ENCODE results near the gene DCAF17.

Gene DCAF17

GRCh38 chr2:171431677-171432167 is 2.3 kb upstream of the DCAF17 start:
- no peaks in the 10 kb centered on the region for H3K9me3 ChIP-seq (ENCODE audit: control insufficient read depth in 1 of 2, low read length in 2 of 2)
- no peak overlapping the region for H3K4me3 ChIP-seq (ENCODE audit: low read depth in 1 of 2, low read length in 2 of 2)
- no peaks in the 10 kb centered on the region for H3K27me3 ChIP-seq (ENCODE audit: low read depth, low read length)
- no peak overlapping the region for H3K27ac ChIP-seq (ENCODE audit: low read length)
- peaks cover 0 to 29% of the 10 kb centered on the region in 2 donors for H3K4me1 ChIP-seq (ENCODE audit: control insufficient read depth in 1 of 2, insufficient read depth in 2 of 2, low read length in 2 of 2)
- peaks cover 0 to 2% of the 10 kb centered on the region in 2 donors for H3K36me3 ChIP-seq (ENCODE audit: control insufficient read depth in 1 of 2, insufficient read depth in 2 of 2, low read length in 2 of 2)

- no peak overlapping the region for H3K27ac ChIP-seq (ENCODE audit: low read length)
- no peaks in the 10 kb centered on the region for H3K9me3 ChIP-seq (ENCODE audit: control insufficient read depth in 1 of 2, low read length in 2 of 2)
- peaks cover 0 to 29% of the 10 kb centered on the region in 2 donors for H3K4me1 ChIP-seq (ENCODE audit: control insufficient read depth in 1 of 2, insufficient read depth in 2 of 2, low read length in 2 of 2)
- peaks cover 0 to 8% of the 10 kb centered on the region in 2 donors for H3K36me3 ChIP-seq (ENCODE audit: control insufficient read depth in 1 of 2, insufficient read depth in 2 of 2, low read length in 2 of 2)
- no peaks in the 10 kb centered on the region for H3K27me3 ChIP-seq (ENCODE audit: low read depth, low read length)
- H3K4me3 ChIP-seq (ENCODE audit: low read depth in 1 of 2, low read length in 2 of 2) = no peak overlapping the region
Observed at GRCh38 chr2:171432206-171432968, 1.6 kb upstream of the DCAF17 start.

GRCh38 chr2:171432969-171433762 is 860 bp upstream of the DCAF17 start:
- Histone ChIP-seq H3K4me1 (ENCODE audit: control insufficient read depth in 1 of 2, insufficient read depth in 2 of 2, low read length in 2 of 2) (peaks cover 0 to 29% of the 10 kb centered on the region in 2 donors), H3K9me3 (ENCODE audit: control insufficient read depth in 1 of 2, low read length in 2 of 2) (no peaks in the 10 kb centered on the region), H3K4me3 (ENCODE audit: low read depth in 1 of 2, low read length in 2 of 2) (peak overlapping the region; percentile 83 to 93), H3K27ac (ENCODE audit: low read length) (peak overlapping the region; percentile 84), H3K36me3 (ENCODE audit: control insufficient read depth in 1 of 2, insufficient read depth in 2 of 2, low read length in 2 of 2) (peaks cover 0 to 12% of the 10 kb centered on the region in 2 donors), H3K27me3 (ENCODE audit: low read depth, low read length) (no peaks in the 10 kb centered on the region)

- Histone ChIP-seq H3K36me3 (ENCODE audit: control insufficient read depth in 1 of 2, insufficient read depth in 2 of 2, low read length in 2 of 2) (peaks cover 0 to 15% of the 10 kb centered on the region in 2 donors), H3K4me3 (ENCODE audit: low read depth in 1 of 2, low read length in 2 of 2) (peak within 1 kb of the TSS; percentile 83 to 93), H3K9me3 (ENCODE audit: control insufficient read depth in 1 of 2, low read length in 2 of 2) (no peaks in the 10 kb centered on the region), H3K27ac (ENCODE audit: low read length) (peak within 1 kb of the TSS; percentile 84), H3K4me1 (ENCODE audit: control insufficient read depth in 1 of 2, insufficient read depth in 2 of 2, low read length in 2 of 2) (peaks cover 0 to 29% of the 10 kb centered on the region in 2 donors), H3K27me3 (ENCODE audit: low read depth, low read length) (no peaks in the 10 kb centered on the region)
Observed at GRCh38 chr2:171433763-171434012, 338 bp upstream of the DCAF17 start, which contains the start of gene METTL8. TSS of gene METTL8 (minus strand) at chr2:171433990. CDS start at chr2:171392185, 41,805 bp downstream.

GRCh38 chr2:171436307-171436706 is 2.3 kb downstream of the DCAF17 start:
- Histone ChIP-seq H3K36me3 (ENCODE audit: control insufficient read depth in 1 of 2, insufficient read depth in 2 of 2, low read length in 2 of 2) (peaks cover 12 to 35% of the 10 kb centered on the region in 2 donors), H3K27me3 (ENCODE audit: low read depth, low read length) (no peaks in the 10 kb centered on the region), H3K4me1 (ENCODE audit: control insufficient read depth in 1 of 2, insufficient read depth in 2 of 2, low read length in 2 of 2) (peaks cover 0 to 25% of the 10 kb centered on the region in 2 donors), H3K9me3 (ENCODE audit: control insufficient read depth in 1 of 2, low read length in 2 of 2) (no peaks in the 10 kb centered on the region), H3K27ac (ENCODE audit: low read length) (no peak overlapping the region), H3K4me3 (ENCODE audit: low read depth in 1 of 2, low read length in 2 of 2) (no peak overlapping the region)

GRCh38 chr2:171441470-171441869 is 7.4 kb downstream of the DCAF17 start:
- H3K36me3 ChIP-seq (ENCODE audit: control insufficient read depth in 1 of 2, insufficient read depth in 2 of 2, low read length in 2 of 2) = peaks cover 21 to 41% of the 10 kb centered on the region in 2 donors

GRCh38 chr2:171447675-171448074 is 13.6 kb downstream of the DCAF17 start:
- H3K27me3 ChIP-seq (ENCODE audit: low read depth, low read length) = no peaks in the 10 kb centered on the region
- no peaks in the 10 kb centered on the region for H3K9me3 ChIP-seq (ENCODE audit: control insufficient read depth in 1 of 2, low read length in 2 of 2)
- H3K36me3 ChIP-seq (ENCODE audit: control insufficient read depth in 1 of 2, insufficient read depth in 2 of 2, low read length in 2 of 2) = peaks cover 12 to 33% of the 10 kb centered on the region in 2 donors
- H3K4me3 ChIP-seq (ENCODE audit: low read depth in 1 of 2, low read length in 2 of 2) = no peak overlapping the region
- no peak overlapping the region for H3K27ac ChIP-seq (ENCODE audit: low read length)
- no peaks in the 10 kb centered on the region for H3K4me1 ChIP-seq (ENCODE audit: control insufficient read depth in 1 of 2, insufficient read depth in 2 of 2, low read length in 2 of 2)

More at GRCh38 chr2:171441470-171441869, 7.4 kb downstream of the DCAF17 start:
- Histone ChIP-seq H3K9me3 (ENCODE audit: control insufficient read depth in 1 of 2, low read length in 2 of 2) (no peaks in the 10 kb centered on the region), H3K27me3 (ENCODE audit: low read depth, low read length) (no peaks in the 10 kb centered on the region), H3K4me3 (ENCODE audit: low read depth in 1 of 2, low read length in 2 of 2) (no peak overlapping the region), H3K4me1 (ENCODE audit: control insufficient read depth in 1 of 2, insufficient read depth in 2 of 2, low read length in 2 of 2) (no peaks in the 10 kb centered on the region), H3K27ac (ENCODE audit: low read length) (no peak overlapping the region)

GRCh38 chr2:171451074-171451473 is 17.0 kb downstream of the DCAF17 start:
- peaks cover 18 to 41% of the 10 kb centered on the region in 2 donors for H3K36me3 ChIP-seq (ENCODE audit: control insufficient read depth in 1 of 2, insufficient read depth in 2 of 2, low read length in 2 of 2)
- H3K9me3 ChIP-seq (ENCODE audit: control insufficient read depth in 1 of 2, low read length in 2 of 2) = no peaks in the 10 kb centered on the region
- H3K27ac ChIP-seq (ENCODE audit: low read length) = no peak overlapping the region
- no peaks in the 10 kb centered on the region for H3K4me1 ChIP-seq (ENCODE audit: control insufficient read depth in 1 of 2, insufficient read depth in 2 of 2, low read length in 2 of 2)
- H3K4me3 ChIP-seq (ENCODE audit: low read depth in 1 of 2, low read length in 2 of 2) = no peak overlapping the region
- no peaks in the 10 kb centered on the region for H3K27me3 ChIP-seq (ENCODE audit: low read depth, low read length)

- Histone ChIP-seq H3K27ac (ENCODE audit: low read length) (no peak overlapping the region), H3K4me1 (ENCODE audit: control insufficient read depth in 1 of 2, insufficient read depth in 2 of 2, low read length in 2 of 2) (no peaks in the 10 kb centered on the region), H3K4me3 (ENCODE audit: low read depth in 1 of 2, low read length in 2 of 2) (no peak overlapping the region), H3K36me3 (ENCODE audit: control insufficient read depth in 1 of 2, insufficient read depth in 2 of 2, low read length in 2 of 2) (peaks cover 18 to 39% of the 10 kb centered on the region in 2 donors), H3K9me3 (ENCODE audit: control insufficient read depth in 1 of 2, low read length in 2 of 2) (no peaks in the 10 kb centered on the region), H3K27me3 (ENCODE audit: low read depth, low read length) (no peaks in the 10 kb centered on the region)
Observed at GRCh38 chr2:171452773-171453172, 18.7 kb downstream of the DCAF17 start.

- no peak overlapping the region for H3K27ac ChIP-seq (ENCODE audit: low read length)
- peaks cover 4 to 24% of the 10 kb centered on the region in 2 donors for H3K36me3 ChIP-seq (ENCODE audit: control insufficient read depth in 1 of 2, insufficient read depth in 2 of 2, low read length in 2 of 2)
Observed at GRCh38 chr2:171459498-171459897, 25.5 kb downstream of the DCAF17 start.

GRCh38 chr2:171460537-171460936 is 26.5 kb downstream of the DCAF17 start:
- no peak overlapping the region for H3K4me3 ChIP-seq (ENCODE audit: low read depth in 1 of 2, low read length in 2 of 2)
- no peaks in the 10 kb centered on the region for H3K27me3 ChIP-seq (ENCODE audit: low read depth, low read length)
- H3K9me3 ChIP-seq (ENCODE audit: control insufficient read depth in 1 of 2, low read length in 2 of 2) = no peaks in the 10 kb centered on the region
- no peak overlapping the region for H3K27ac ChIP-seq (ENCODE audit: low read length)
- H3K36me3 ChIP-seq (ENCODE audit: control insufficient read depth in 1 of 2, insufficient read depth in 2 of 2, low read length in 2 of 2) = peaks cover 4 to 18% of the 10 kb centered on the region in 2 donors
- H3K4me1 ChIP-seq (ENCODE audit: control insufficient read depth in 1 of 2, insufficient read depth in 2 of 2, low read length in 2 of 2) = no peaks in the 10 kb centered on the region

More at GRCh38 chr2:171459498-171459897, 25.5 kb downstream of the DCAF17 start:
- Histone ChIP-seq H3K4me1 (ENCODE audit: control insufficient read depth in 1 of 2, insufficient read depth in 2 of 2, low read length in 2 of 2) (no peaks in the 10 kb centered on the region), H3K9me3 (ENCODE audit: control insufficient read depth in 1 of 2, low read length in 2 of 2) (no peaks in the 10 kb centered on the region), H3K27me3 (ENCODE audit: low read depth, low read length) (no peaks in the 10 kb centered on the region), H3K4me3 (ENCODE audit: low read depth in 1 of 2, low read length in 2 of 2) (no peak overlapping the region)
